Uterus (tissue), 2 donors: Measurements from ENCODE around the gene TRIM44.
"Not testable (repeated sequence)": the region's sequence is repeated elsewhere in the genome, so short reads cannot be mapped to it uniquely, and the experiment has no call there.

Experiments used
- POLR2A ChIP-seq, 2 donors: fragments of 450-650 bp; IDR thresholded peaks; one replicate each; pipeline ENCODE4 v1.6.1; 2016; ENCODE audit warnings: antibody characterized with exemption in 2 of 2, mild to moderate bottlenecking in 1 of 2, moderate library complexity in 1 of 2
- TF ChIP-seq, protein P1 (sequence below), 4 experiments: fragments of 200-600 bp in 2 of 4; fragments of 450-650 bp in 2 of 4; sonication (generic) in 2 of 4; IDR thresholded peaks; one replicate each; pipeline ENCODE4 v1.5.1; 2016 to 2019; ENCODE audit warnings: antibody characterized with exemption in 4 of 4, mild to moderate bottlenecking in 2 of 4, moderate library complexity in 1 of 4

DNA sequence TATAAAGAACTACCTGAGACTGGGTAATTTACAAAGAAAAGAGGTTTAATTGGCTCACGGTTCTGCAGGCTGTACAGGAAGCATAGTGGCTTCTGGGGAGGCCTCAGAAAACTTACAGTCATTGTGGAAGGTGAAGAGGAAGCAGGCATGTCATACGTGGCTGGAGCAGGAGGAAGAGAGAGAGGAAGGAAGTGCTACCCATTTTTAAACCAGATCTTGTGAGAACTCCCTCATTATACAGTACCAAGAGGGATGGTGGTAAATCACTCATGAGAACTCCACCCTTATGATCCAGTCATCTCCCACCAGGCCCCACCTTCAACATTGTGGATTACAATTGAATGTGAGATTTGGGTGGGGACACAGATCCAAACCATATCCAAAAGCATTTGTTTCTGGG is 53.1 kb downstream of the TRIM44 start:
- TF ChIP-seq, protein P1, sequence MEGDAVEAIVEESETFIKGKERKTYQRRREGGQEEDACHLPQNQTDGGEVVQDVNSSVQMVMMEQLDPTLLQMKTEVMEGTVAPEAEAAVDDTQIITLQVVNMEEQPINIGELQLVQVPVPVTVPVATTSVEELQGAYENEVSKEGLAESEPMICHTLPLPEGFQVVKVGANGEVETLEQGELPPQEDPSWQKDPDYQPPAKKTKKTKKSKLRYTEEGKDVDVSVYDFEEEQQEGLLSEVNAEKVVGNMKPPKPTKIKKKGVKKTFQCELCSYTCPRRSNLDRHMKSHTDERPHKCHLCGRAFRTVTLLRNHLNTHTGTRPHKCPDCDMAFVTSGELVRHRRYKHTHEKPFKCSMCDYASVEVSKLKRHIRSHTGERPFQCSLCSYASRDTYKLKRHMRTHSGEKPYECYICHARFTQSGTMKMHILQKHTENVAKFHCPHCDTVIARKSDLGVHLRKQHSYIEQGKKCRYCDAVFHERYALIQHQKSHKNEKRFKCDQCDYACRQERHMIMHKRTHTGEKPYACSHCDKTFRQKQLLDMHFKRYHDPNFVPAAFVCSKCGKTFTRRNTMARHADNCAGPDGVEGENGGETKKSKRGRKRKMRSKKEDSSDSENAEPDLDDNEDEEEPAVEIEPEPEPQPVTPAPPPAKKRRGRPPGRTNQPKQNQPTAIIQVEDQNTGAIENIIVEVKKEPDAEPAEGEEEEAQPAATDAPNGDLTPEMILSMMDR (IDR thresholded peaks at IDR 0.05) = not testable (repeated sequence)
- TF ChIP-seq POLR2A (IDR thresholded peaks at IDR 0.05) = not testable (repeated sequence)
